ENCODE results near the gene CSMD2.

The CSMD2 gene

GRCh38 chr1:33932871-33933270, 232.2 kb downstream of the CSMD2 start:
- no peaks in the 10 kb centered on the region for H3K9me3 ChIP-seq (ENCODE audit: insufficient read depth, low read length)
- H3K4me3 ChIP-seq (ENCODE audit: insufficient read depth, low read length, poor library complexity, severe bottlenecking), result no peak overlapping the region
- H4K20me1 ChIP-seq (ENCODE audit: low read depth, low read length), result no peaks in the 10 kb centered on the region
- H3K9me2 ChIP-seq (replicated peaks; ENCODE audit: insufficient read depth, low read length), result no peaks in the 10 kb centered on the region
- no peak overlapping the region for H3K9ac ChIP-seq (ENCODE audit: low read length)
- H3K27me3 ChIP-seq (ENCODE audit: low read length), result no peaks in the 10 kb centered on the region
- no peaks in the 10 kb centered on the region for H3K79me2 ChIP-seq (ENCODE audit: insufficient read depth, low read length)
- no peak for TF ChIP-seq EZH2phosphoT487 (conservative IDR thresholded peaks at IDR 0.05; ENCODE audit: low read length)
- no peak for TF ChIP-seq CTCF (IDR thresholded peaks at IDR 0.05; ENCODE audit: insufficient read depth, low read length, poor library complexity, severe bottlenecking)
- H3K36me3 ChIP-seq (ENCODE audit: low read length), result no peaks in the 10 kb centered on the region
- H2AFZ ChIP-seq (ENCODE audit: low read depth, low read length, severe bottlenecking), result no peak overlapping the region
- no peak overlapping the region for H3K27ac ChIP-seq (ENCODE audit: low read depth, low read length)
- no peak overlapping the region for H3K4me2 ChIP-seq (ENCODE audit: low read depth, low read length, poor library complexity, severe bottlenecking)
- no peaks in the 10 kb centered on the region for H3F3A ChIP-seq (ENCODE audit: insufficient read depth)

GRCh38 chr1:33931111-33931475, 233.9 kb downstream of the CSMD2 start:
- no peaks in the 10 kb centered on the region for H4K20me1 ChIP-seq (ENCODE audit: low read depth, low read length)
- H3F3A ChIP-seq (ENCODE audit: insufficient read depth), result no peaks in the 10 kb centered on the region
- no peak overlapping the region for H3K27ac ChIP-seq (ENCODE audit: low read depth, low read length)
- no peaks in the 10 kb centered on the region for H3K36me3 ChIP-seq (ENCODE audit: low read length)
- TF ChIP-seq CTCF (IDR thresholded peaks at IDR 0.05; ENCODE audit: insufficient read depth, low read length, poor library complexity, severe bottlenecking) (no peak), EZH2phosphoT487 (conservative IDR thresholded peaks at IDR 0.05; ENCODE audit: low read length) (no peak)
- H3K9me3 ChIP-seq (ENCODE audit: insufficient read depth, low read length), result no peaks in the 10 kb centered on the region
- no peak overlapping the region for H2AFZ ChIP-seq (ENCODE audit: low read depth, low read length, severe bottlenecking)
- no peaks in the 10 kb centered on the region for H3K9me2 ChIP-seq (replicated peaks; ENCODE audit: insufficient read depth, low read length)
- H3K4me3 ChIP-seq (ENCODE audit: insufficient read depth, low read length, poor library complexity, severe bottlenecking), result no peak overlapping the region
- H3K27me3 ChIP-seq (ENCODE audit: low read length), result no peaks in the 10 kb centered on the region
- H3K4me2 ChIP-seq (ENCODE audit: low read depth, low read length, poor library complexity, severe bottlenecking), result no peak overlapping the region
- no peak overlapping the region for H3K9ac ChIP-seq (ENCODE audit: low read length)
- no peaks in the 10 kb centered on the region for H3K79me2 ChIP-seq (ENCODE audit: insufficient read depth, low read length)

- no peak overlapping the region for H3K9ac ChIP-seq (ENCODE audit: low read length)
- H3F3A ChIP-seq (ENCODE audit: insufficient read depth), result no peaks in the 10 kb centered on the region
- no peaks in the 10 kb centered on the region for H3K36me3 ChIP-seq (ENCODE audit: low read length)
Measured at GRCh38 chr1:33930346-33931110, 234.5 kb downstream of the CSMD2 start.

GRCh38 chr1:33928251-33928650, 236.8 kb downstream of the CSMD2 start:
- Histone ChIP-seq H2AFZ (ENCODE audit: low read depth, low read length, severe bottlenecking) (no peak overlapping the region), H3K36me3 (ENCODE audit: low read length) (no peaks in the 10 kb centered on the region), H3K4me2 (ENCODE audit: low read depth, low read length, poor library complexity, severe bottlenecking) (no peak overlapping the region), H3F3A (ENCODE audit: insufficient read depth) (no peaks in the 10 kb centered on the region), H3K9ac (ENCODE audit: low read length) (no peak overlapping the region), H3K27ac (ENCODE audit: low read depth, low read length) (no peak overlapping the region), H3K27me3 (ENCODE audit: low read length) (no peaks in the 10 kb centered on the region), H3K9me3 (ENCODE audit: insufficient read depth, low read length) (no peaks in the 10 kb centered on the region), H3K79me2 (ENCODE audit: insufficient read depth, low read length) (no peaks in the 10 kb centered on the region), H4K20me1 (ENCODE audit: low read depth, low read length) (no peaks in the 10 kb centered on the region), H3K9me2 (replicated peaks; ENCODE audit: insufficient read depth, low read length) (no peaks in the 10 kb centered on the region), H3K4me3 (ENCODE audit: insufficient read depth, low read length, poor library complexity, severe bottlenecking) (no peak overlapping the region)
- no peak for TF ChIP-seq EZH2phosphoT487 (conservative IDR thresholded peaks at IDR 0.05; ENCODE audit: low read length)
- no peak for TF ChIP-seq CTCF (IDR thresholded peaks at IDR 0.05; ENCODE audit: insufficient read depth, low read length, poor library complexity, severe bottlenecking)

More at GRCh38 chr1:33930346-33931110, 234.5 kb downstream of the CSMD2 start:
- Histone ChIP-seq H3K27ac (ENCODE audit: low read depth, low read length) (no peak overlapping the region), H3K27me3 (ENCODE audit: low read length) (no peaks in the 10 kb centered on the region), H3K4me3 (ENCODE audit: insufficient read depth, low read length, poor library complexity, severe bottlenecking) (no peak overlapping the region), H4K20me1 (ENCODE audit: low read depth, low read length) (no peaks in the 10 kb centered on the region), H3K9me3 (ENCODE audit: insufficient read depth, low read length) (no peaks in the 10 kb centered on the region), H3K4me2 (ENCODE audit: low read depth, low read length, poor library complexity, severe bottlenecking) (no peak overlapping the region), H2AFZ (ENCODE audit: low read depth, low read length, severe bottlenecking) (no peak overlapping the region), H3K9me2 (replicated peaks; ENCODE audit: insufficient read depth, low read length) (no peaks in the 10 kb centered on the region), H3K79me2 (ENCODE audit: insufficient read depth, low read length) (no peaks in the 10 kb centered on the region)
- TF ChIP-seq EZH2phosphoT487 (conservative IDR thresholded peaks at IDR 0.05; ENCODE audit: low read length), result no peak
